Measurements from ENCODE around the gene R3HDM4. TPM values are rescaled to one million over a fixed set of nuclear protein-coding genes. Genes with fewer than 3 reads are reported as not detected.
"Not testable (repeated sequence)": the region's sequence is repeated elsewhere in the genome, so short reads cannot be mapped to it uniquely, and the experiment has no call there.

The R3HDM4 gene
- total and polyA plus RNA-seq, 10 donors: 41.0 to 175 (median 89.1) TPM

DNA sequence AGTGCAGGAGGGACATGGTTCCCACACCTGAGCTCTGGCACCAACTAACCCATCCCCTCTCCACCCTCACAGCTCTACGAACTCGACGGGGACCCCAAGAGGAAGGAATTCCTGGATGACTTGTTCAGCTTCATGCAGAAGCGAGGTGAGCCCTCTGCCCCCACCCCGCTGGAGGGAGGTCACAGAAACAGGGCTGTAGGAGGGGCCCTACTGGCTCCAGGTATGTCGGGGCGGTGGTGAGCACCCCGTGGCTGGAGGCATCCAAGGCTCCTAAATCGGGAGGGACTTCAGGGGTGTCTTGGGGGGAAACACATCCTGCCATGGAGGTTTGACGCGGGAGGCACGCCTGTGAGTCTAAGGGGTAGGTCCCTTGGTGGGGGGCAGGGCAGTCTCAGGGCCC lies 47.0 kb upstream of the R3HDM4 start:
- Histone ChIP-seq H3K9me3 (no peaks in the 10 kb centered on the region), H3K27ac (no peak overlapping the region), H3K36me3 (peaks cover 0 to 62% (median 14%) of the 10 kb centered on the region in 6 donors), H3K4me3 (no peak overlapping the region), H3K4me1 (peaks cover 0 to 23% (median 5%) of the 10 kb centered on the region in 6 donors), H3K27me3 (replicated peaks in 1 of 7) (no peaks in the 10 kb centered on the region)
- 61 to 78% (median 69%) methylated on average over 9 to 12 of the region's 12 CpGs for WGBS, 5 donors
- intact Hi-C loops (cut with DNase I; ENCODE audit: low total_unique reads): no loop called here
- no peak for DNase-seq
- no peak for TF ChIP-seq POLR2AphosphoS5 (IDR thresholded peaks at IDR 0.05)
- TF ChIP-seq, protein P1, sequence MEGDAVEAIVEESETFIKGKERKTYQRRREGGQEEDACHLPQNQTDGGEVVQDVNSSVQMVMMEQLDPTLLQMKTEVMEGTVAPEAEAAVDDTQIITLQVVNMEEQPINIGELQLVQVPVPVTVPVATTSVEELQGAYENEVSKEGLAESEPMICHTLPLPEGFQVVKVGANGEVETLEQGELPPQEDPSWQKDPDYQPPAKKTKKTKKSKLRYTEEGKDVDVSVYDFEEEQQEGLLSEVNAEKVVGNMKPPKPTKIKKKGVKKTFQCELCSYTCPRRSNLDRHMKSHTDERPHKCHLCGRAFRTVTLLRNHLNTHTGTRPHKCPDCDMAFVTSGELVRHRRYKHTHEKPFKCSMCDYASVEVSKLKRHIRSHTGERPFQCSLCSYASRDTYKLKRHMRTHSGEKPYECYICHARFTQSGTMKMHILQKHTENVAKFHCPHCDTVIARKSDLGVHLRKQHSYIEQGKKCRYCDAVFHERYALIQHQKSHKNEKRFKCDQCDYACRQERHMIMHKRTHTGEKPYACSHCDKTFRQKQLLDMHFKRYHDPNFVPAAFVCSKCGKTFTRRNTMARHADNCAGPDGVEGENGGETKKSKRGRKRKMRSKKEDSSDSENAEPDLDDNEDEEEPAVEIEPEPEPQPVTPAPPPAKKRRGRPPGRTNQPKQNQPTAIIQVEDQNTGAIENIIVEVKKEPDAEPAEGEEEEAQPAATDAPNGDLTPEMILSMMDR (IDR thresholded peaks at IDR 0.05 in 8 of 11, conservative IDR thresholded peaks at IDR 0.05 in 3 of 11): no peak
- TF ChIP-seq POLR2A (IDR thresholded peaks at IDR 0.05): no peak

DNA sequence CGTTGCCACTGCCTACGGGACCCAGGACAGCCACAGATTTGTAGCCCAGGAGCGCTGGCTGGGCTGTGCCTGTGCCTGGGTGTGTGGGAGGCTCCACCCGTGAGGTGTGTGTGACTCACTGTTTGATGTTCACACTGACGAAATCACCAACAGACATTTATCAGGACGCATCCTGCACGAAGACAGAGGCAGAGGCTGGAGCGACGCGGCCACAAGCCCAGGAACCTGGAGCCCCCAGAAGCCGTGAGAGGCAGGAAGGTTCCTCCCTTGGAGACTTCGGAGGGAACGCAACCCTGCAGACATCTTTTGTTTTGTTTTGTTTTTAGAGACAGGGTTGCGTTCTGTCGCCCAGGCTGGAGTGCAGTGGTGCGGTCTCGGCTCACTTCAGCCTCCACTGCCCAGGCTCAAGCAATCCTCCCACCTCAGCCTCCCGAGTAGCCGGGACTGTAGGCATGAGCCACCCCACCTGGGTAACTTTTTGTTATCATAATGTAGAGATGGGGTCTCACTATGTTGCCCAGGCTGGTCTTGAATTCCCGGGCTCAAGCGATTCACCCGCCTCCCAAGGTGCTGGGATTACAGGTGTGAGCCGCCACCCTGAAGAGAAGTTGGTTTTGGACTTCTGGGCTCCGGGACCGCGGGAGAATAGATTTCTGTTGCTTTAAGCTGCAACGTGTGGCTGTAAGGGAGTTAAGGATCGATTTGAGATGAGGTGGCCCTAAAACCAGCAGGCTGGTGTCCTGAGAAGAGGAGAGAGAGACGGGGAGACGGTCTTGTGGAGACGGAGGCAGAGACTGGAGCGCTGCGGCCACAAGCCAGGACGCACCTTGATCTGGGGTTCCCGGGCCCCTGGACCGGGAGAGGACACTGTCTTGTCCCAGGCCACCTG lies 46.2 kb upstream of the R3HDM4 start:
- peaks cover 0 to 32% (median 8%) of the 10 kb centered on the region in 6 donors for H3K4me1 ChIP-seq
- no peak overlapping the region for H3K27ac ChIP-seq
- TF ChIP-seq POLR2AphosphoS5 (IDR thresholded peaks at IDR 0.05): peak in 1 of 3 donors; percentile 17
- TF ChIP-seq, protein P1 (IDR thresholded peaks at IDR 0.05 in 8 of 11, conservative IDR thresholded peaks at IDR 0.05 in 3 of 11): no peak
- no peaks in the 10 kb centered on the region for H3K9me3 ChIP-seq
- intact Hi-C loops (cut with DNase I; ENCODE audit: low total_unique reads): no loop called here
- DNase-seq: no peak
- no peaks in the 10 kb centered on the region for H3K27me3 ChIP-seq (replicated peaks in 1 of 7)
- WGBS, 5 donors: 85 to 90% (median 87%) methylated on average over 32 to 36 of the region's 36 CpGs
- H3K4me3 ChIP-seq: no peak overlapping the region
- H3K36me3 ChIP-seq: peaks cover 0 to 54% (median 6%) of the 10 kb centered on the region in 6 donors

DNA sequence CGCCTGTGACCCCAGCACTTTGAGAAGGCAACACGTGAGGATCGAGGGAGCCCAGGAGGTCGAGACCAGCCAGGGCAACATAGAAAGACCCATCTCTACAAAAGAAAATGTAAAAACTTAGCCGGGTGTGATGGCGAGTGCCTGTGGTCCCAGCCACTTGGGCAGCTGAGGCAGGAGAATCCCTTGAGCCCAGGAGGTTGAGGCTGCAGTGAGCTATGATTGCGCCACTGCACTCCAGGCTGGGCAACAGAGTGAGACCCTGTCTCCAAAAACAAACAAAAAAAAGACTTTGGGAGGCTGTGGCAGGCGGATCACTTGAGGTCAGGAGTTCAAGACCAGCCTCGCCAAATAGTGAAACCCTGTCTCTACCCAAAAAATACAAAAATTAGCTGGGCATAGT lies 44.6 kb upstream of the R3HDM4 start:
- Histone ChIP-seq H3K4me1 (peaks cover 7 to 48% (median 24%) of the 10 kb centered on the region in 6 donors), H3K36me3 (peaks cover 0 to 38% (median 0%) of the 10 kb centered on the region in 6 donors)
- H3K27me3 ChIP-seq (replicated peaks in 1 of 7); H3K4me3 ChIP-seq; intact Hi-C loops (cut with DNase I; ENCODE audit: low total_unique reads); H3K9me3 ChIP-seq; H3K27ac ChIP-seq; DNase-seq: not testable (repeated sequence)
- 79 to 94% (median 93%) methylated on average over 9 of the region's 9 CpGs for WGBS, 5 donors

DNA sequence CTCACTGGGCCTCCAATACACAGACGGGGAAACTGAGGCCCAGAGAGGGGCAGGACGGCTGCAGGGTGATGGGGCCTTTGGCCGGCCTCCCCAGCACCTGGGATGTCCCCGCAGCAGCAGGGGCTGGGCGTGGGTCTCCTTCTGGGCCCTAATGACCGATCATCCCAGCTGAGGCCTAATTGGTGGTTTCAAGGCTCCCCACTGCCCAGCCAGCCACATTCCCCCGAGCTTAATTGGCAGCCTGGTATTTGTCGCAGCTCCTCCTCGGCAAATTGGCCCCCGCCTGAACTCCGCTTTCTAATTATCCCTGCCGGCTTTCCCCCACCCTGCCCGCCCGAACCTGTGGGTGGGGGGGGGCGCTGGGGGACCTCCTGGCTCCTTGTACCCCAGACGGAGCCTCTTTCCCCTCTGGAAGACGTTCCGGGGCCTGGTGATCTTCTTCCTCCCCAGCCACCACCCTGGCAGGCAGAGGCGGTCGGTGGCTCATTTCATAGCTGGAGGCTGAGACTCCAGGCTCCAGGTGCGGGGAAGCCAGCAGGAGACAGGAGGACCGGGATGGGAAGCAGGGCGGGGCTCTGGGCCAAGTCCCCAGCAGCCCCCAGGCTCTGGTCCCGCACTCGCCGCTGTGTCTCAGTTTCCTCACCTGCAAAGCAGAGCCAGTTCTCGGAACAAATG lies 43.9 kb upstream of the R3HDM4 start:
- TF ChIP-seq, protein P1 (IDR thresholded peaks at IDR 0.05 in 8 of 11, conservative IDR thresholded peaks at IDR 0.05 in 3 of 11): no peak
- no peak for TF ChIP-seq POLR2A (IDR thresholded peaks at IDR 0.05)
- 73 to 82% (median 77%) methylated on average over 15 to 27 of the region's 27 CpGs for WGBS, 5 donors
- Histone ChIP-seq H3K27ac (no peak overlapping the region), H3K4me3 (no peak overlapping the region), H3K9me3 (no peaks in the 10 kb centered on the region), H3K4me1 (peaks cover 8 to 55% (median 29%) of the 10 kb centered on the region in 6 donors), H3K27me3 (replicated peaks in 1 of 7) (no peaks in the 10 kb centered on the region), H3K36me3 (peaks cover 0 to 32% (median 0%) of the 10 kb centered on the region in 6 donors)
- intact Hi-C loops (cut with DNase I; ENCODE audit: low total_unique reads): no loop called here
- DNase-seq: no peak
